MCF 10A (cell line): ENCODE results near the gene CACNA1B. TPM values are rescaled to one million over a fixed set of nuclear protein-coding genes. Genes with fewer than 3 reads are reported as not detected.

Experiments
- BruUV-seq: library from RNA; stranded (reverse); fragments of 400-500 nt; replicated peaks from 2 replicates; lab custom pipeline; 2021; lab: Mats Ljungman, UMichigan
- CTCF ChIA-PET: fragments of 300-600 bp; sonication (Branson Sonifier 250); formaldehyde crosslinking; extraction: SDS; loops from one replicate; lab custom pipeline; 2021; ENCODE audit warnings: antibody characterized with exemption, inconsistent platforms; lab: Yijun Ruan, JAX
- POLR2A ChIA-PET: fragments of 300-600, 350-650 bp; sonication (Branson Sonifier 250); formaldehyde crosslinking; extraction: SDS; loops from one replicate; lab custom pipeline; 2020; ENCODE audit warnings: antibody characterized with exemption, inconsistent platforms; lab: Yijun Ruan, JAX
- DNase-seq: peaks from one replicate; pipeline ENCODE4 v3.0.0-alpha.2; 2018; ENCODE audit not compliant: unreplicated experiment
- H3K27ac Mint-ChIP-seq: one replicate; pipeline ENCODE4 v1.8.0; 2022; ENCODE audit warnings: mild to moderate bottlenecking, low read depth, mixed read lengths; ENCODE audit not compliant: unreplicated experiment
- H3K27me3 Mint-ChIP-seq: one replicate; pipeline ENCODE4 v1.8.0; 2022; ENCODE audit warnings: mixed read lengths; ENCODE audit not compliant: insufficient read depth, unreplicated experiment
- H3K36me3 Mint-ChIP-seq: one replicate; pipeline ENCODE4 v1.8.0; 2022; ENCODE audit warnings: mild to moderate bottlenecking, moderate library complexity, mixed read lengths; ENCODE audit not compliant: insufficient read depth, unreplicated experiment
- H3K4me1 Mint-ChIP-seq: one replicate; pipeline ENCODE4 v1.8.0; 2022; ENCODE audit warnings: mixed read lengths; ENCODE audit not compliant: insufficient read depth, unreplicated experiment
- H3K4me3 Mint-ChIP-seq: one replicate; pipeline ENCODE4 v1.8.0; 2022; ENCODE audit warnings: mild to moderate bottlenecking, moderate library complexity, mixed read lengths; ENCODE audit not compliant: unreplicated experiment
- H3K9me3 Mint-ChIP-seq: one replicate; pipeline ENCODE4 v1.8.0; 2022; ENCODE audit warnings: mixed read lengths; ENCODE audit not compliant: unreplicated experiment
- CTCF ChIP-seq: fragments of 200-600 bp; IDR thresholded peaks from one replicate; pipeline ENCODE4 v1.8.0; 2022; ENCODE audit warnings: antibody characterized with exemption, mild to moderate bottlenecking; ENCODE audit not compliant: unreplicated experiment
- intact Hi-C: fragments of 100-400 bp; cut with micrococcal nuclease; formaldehyde crosslinking; loops from 2 replicates; pipeline ENCODE4 v1.14.1; 2022
- total RNA-seq: library from RNA; stranded (reverse); gene quantifications from 2 replicates; pipeline ENCODE4 v1.2.3, GENCODE V29; 2022

CACNA1B gene
- total RNA-seq, 1 experiment from 2014 or later = not detected

DNA sequence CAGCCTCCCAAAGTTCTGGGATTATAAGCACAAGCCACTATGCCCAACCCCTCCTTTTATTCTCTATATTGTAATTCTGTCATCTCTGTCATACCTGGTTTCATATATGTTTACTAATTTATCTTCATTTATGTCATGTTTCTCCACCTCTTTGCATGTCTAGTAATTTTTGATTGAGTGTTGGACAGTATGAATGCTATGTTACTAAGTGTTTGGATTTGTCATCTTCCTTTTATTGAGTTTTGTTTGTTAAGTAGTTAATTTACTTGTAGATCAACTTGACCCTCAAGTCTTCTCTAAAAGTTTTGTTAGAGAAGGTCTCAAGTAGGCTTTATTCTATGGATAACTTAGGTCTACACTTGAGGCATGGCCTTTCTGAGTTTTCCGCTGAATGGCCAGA is 17.2 kb upstream of the CACNA1B start:
- CTCF ChIA-PET = no interaction called here
- Mint-ChIP-seq H3K4me3 (no peak overlapping the region), H3K27me3 (peaks cover 21% of the 10 kb centered on the region), H3K27ac (no peak overlapping the region), H3K4me1 (no peaks in the 10 kb centered on the region), H3K36me3 (no peaks in the 10 kb centered on the region), H3K9me3 (peaks cover 29% of the 10 kb centered on the region)
- TF ChIP-seq CTCF = no peak
- intact Hi-C loops = no loop called here
- DNase-seq = no peak
- POLR2A ChIA-PET = no interaction called here
- BruUV-seq = no TSS peak

DNA sequence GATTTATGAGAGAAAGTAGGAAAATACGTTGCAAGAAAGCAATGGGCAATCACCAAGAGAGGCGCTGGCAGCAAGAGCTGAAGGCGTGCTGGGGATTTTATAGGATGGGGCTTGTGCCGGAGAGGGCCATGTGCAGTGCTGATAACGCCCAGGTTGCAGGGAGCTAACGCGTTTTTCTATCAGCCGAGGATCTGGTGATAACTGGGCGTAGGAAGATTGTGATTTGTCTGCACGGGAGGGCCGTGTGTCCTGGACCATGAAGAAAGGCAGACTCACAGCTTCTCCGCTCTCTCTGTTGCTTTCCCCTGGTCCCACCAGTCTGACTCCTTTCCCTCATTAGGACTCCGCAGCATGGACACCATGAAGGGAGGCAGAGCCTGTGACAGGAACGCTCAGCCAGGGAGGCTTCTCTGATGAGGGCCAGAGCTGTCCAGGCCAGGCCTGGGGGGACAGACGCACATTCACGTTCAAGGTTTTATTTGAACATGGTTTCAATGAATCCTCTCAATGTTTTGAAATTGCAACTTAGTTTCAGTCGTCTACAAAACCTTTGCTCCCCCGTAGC is 11.9 kb upstream of the CACNA1B start:
- no peaks in the 10 kb centered on the region for H3K4me1 Mint-ChIP-seq
- peaks cover 19% of the 10 kb centered on the region for H3K9me3 Mint-ChIP-seq
- no peak for TF ChIP-seq CTCF
- H3K36me3 Mint-ChIP-seq = no peaks in the 10 kb centered on the region
- no peak overlapping the region for H3K27ac Mint-ChIP-seq
- peaks cover 58% of the 10 kb centered on the region for H3K27me3 Mint-ChIP-seq
- no TSS peak for BruUV-seq
- no peak for DNase-seq
- POLR2A ChIA-PET = no interaction called here
- CTCF ChIA-PET = interaction anchor here (0.8 kb wide), 1 partner anchor 195 kb away, joined by 3 read pairs; no protein-coding TSS in a partner anchor
- H3K4me3 Mint-ChIP-seq = no peak overlapping the region
- intact Hi-C loops = no loop called here

DNA sequence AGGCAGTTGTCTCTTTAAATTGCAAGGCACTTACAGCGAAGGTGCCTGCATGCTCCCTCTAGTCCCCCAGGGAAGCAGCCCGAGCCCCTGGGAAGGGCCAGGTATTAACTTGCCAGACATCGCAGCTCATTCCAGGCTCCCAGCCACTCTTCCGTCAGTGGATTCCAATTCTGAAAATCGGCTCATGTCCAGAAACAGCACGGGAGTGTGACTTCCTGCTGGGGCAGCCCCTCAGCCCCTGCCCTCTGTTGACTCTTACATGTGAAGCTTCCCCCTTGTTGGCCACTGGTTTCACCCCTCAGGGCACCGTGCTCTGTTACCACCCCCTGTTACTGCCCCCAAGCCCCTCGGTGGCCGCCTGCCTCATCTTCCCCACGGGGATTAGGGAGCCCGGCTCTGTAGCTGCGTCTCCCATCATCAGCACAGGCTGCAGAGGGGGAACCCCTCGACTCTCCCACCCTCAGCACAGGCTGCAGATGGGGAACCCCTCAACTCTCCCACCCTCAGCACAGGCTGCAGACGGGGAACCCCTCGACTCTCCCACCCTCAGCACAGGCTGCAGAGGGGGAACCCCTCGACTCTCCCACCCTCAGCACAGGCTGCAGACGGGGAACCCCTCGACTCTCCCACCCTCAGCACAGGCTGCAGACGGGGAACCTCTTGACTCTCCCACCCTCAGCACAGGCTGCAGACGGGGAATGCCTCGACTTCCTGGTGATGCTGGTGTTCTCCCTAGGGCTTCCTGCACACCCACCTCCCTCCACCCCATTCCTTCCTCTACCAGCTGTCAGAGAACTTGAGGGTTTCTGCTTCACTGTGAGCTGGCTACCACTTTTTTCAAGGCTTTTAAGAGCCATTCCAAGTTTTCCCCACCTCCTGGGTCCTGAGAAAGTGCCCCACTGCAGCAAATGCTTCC is 11.1 kb upstream of the CACNA1B start:
- TF ChIP-seq CTCF = no peak
- no peak overlapping the region for H3K4me3 Mint-ChIP-seq
- ChIA-PET CTCF (no interaction called here), POLR2A (no interaction called here)
- H3K27me3 Mint-ChIP-seq = peaks cover 61% of the 10 kb centered on the region
- no peaks in the 10 kb centered on the region for H3K36me3 Mint-ChIP-seq
- H3K4me1 Mint-ChIP-seq = no peaks in the 10 kb centered on the region
- intact Hi-C loops = no loop called here
- H3K27ac Mint-ChIP-seq = no peak overlapping the region
- DNase-seq = no peak
- no TSS peak for BruUV-seq
- H3K9me3 Mint-ChIP-seq = peaks cover 11% of the 10 kb centered on the region

GRCh38 chr9:137870432-137870831 is 7.2 kb upstream of the CACNA1B start:
- H3K27ac Mint-ChIP-seq = no peak overlapping the region
- no peak overlapping the region for H3K4me3 Mint-ChIP-seq
- TF ChIP-seq CTCF = no peak
- no peaks in the 10 kb centered on the region for H3K4me1 Mint-ChIP-seq
- H3K9me3 Mint-ChIP-seq = peaks cover 5% of the 10 kb centered on the region
- ChIA-PET POLR2A (no interaction called here), CTCF (no interaction called here)
- H3K36me3 Mint-ChIP-seq = no peaks in the 10 kb centered on the region
- peaks cover 59% of the 10 kb centered on the region for H3K27me3 Mint-ChIP-seq
- intact Hi-C loops = no loop called here
- BruUV-seq = no TSS peak
- DNase-seq = no peak
